ENCODE measurements around the gene TMTC1.

TMTC1 gene

GRCh38 chr12:29778531-29778930 is 5.2 kb downstream of the TMTC1 start:
- DNase-seq: no peak

DNA sequence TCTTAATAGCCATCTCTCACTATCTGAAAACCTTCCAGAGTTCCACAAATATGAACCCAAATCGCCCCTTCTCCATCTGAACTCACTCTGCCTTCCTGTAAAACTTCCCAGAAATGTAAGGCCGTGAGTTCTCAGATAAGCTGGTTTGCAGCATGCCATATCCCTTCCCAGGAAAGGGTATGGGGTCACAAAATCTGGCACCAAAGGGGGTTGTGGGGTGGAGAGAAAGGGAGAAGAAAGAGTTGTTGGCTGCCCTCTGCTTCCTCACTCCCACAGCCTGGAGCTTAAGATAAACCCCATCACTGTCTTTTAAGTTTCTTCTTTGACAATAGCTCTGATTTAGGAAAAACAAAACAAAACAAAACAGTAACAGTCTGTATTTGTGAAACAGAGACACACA is 10.7 kb downstream of the TMTC1 start:
- DNase-seq: no peak

DNA sequence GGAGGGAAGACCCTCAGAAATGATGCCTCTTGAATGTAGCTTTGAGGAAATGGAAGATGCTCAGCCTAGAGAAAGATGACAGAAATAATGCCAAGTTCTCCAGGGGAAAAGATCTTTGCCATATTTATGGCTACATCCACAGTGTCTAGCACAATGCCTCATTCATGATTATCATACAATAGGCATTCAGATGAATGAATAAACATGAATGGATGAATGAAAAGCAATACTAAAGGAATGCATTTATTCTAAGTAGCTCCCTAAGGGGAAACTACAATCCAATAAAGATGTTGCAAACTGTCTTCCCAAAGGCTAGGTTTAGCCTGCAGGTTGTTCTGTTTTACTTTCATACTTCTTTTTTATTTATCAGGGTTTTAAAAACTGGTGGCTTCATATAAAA is 12.0 kb downstream of the TMTC1 start:
- DNase-seq: no peak

GRCh38 chr12:29771165-29771564 is 12.6 kb downstream of the TMTC1 start:
- DNase-seq: no peak

- DNase-seq: no peak
Observed at GRCh38 chr12:29769162-29769858, 14.4 kb downstream of the TMTC1 start.

DNA sequence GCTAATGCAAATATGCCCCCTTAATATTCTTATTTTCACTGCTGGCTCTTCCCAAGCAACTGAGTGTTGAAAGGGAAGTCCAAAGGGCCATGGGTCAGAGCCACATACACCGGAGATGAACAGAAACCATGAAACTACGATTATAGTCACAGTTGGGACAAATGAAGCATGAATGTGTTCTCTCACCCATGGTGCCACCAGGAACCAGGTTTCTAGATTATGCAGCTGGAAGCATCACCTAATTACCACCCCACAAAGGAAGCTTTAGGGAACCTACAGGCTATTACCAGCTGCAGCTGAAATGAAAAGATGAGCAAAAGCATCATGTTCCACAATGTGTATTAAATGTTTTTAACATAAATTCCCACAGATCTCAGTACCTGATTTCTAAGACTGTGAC is 15.4 kb downstream of the TMTC1 start:
- DNase-seq: no peak

DNA sequence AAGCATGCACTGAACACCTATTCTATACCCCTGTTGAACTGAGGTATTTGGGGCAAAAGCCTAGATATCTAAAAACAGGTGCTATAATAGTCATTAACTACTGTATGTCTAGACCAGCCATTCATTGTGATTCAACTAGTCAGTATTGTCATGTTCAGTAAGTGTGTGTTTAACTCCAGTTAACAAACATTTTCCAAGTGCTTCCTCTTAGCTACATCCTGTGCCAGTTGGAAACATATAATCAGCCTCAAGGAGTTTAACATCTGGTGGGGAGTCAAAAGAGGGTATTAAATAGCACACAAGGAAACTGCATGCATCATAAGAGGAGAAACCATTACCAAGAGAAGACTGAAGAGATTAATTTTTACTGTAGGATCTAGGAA is 20.4 kb downstream of the TMTC1 start:
- DNase-seq: no peak

GRCh38 chr12:29762637-29763300 is 21.0 kb downstream of the TMTC1 start:
- DNase-seq: no peak

DNA sequence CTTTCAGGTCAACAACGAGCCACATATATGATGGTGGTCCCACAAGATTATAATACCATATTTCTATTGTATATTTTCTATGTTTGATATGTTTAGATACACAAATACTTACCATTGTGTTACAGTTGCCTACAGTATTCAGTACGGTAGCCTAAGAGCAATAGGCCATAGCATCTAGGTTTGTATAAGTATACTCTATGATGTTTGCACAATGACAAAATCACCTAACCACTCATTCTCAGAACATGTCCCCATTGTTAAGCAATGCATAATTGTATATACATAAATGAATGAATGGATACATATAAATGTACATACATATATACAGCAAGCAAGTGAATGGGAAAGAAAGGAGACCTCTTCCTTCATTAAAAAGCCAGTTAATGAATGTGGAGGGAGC is 23.8 kb downstream of the TMTC1 start:
- DNase-seq: no peak

DNA sequence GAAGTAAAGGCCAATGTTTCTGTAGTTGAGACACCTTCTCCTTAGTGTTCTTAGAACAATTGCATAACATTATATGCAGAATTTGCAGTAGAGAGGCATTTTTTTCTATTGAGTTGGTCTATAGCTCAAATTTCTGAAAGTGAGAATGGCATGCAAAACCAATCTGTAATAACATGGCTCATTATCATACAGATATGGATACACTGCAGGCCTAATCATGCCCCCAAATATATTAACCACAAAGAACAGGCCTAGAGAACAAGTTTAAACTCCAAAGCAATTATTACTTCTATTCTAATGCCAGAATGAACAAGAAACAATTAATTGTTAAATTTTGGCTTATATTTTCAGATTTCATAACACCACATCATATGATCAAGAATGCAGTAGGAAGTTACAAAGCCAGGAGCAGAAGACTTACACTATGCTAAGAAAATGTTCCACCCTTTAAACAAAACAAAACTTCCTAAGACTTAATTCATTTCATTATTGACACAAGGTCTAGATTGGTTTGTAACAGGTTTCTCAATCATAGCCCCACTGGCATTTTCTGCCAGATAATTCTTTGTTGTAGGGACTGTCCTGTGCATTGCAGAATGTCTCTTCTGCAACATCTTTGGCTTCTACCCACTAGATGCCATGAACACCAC is 26.9 kb downstream of the TMTC1 start:
- no peak for DNase-seq

- DNase-seq: no peak
Observed at GRCh38 chr12:29754235-29755189, 29.2 kb downstream of the TMTC1 start.

DNA sequence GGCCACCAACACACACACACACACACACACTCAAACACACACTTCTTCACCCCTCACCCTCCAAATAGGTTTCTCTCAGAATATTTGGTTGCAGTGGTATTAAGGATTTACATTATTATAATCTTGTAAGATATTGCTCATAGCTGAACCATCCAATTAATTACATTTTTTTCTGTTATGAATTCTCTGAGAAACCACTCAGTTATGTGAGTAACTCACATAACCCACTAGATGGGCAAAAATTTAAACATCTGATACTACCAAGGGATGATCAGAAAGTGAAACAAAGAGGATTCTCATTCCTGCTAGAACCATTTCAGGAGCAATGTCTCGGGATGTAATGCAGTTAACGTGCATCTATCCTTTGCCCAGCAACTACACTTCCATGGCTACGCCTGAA is 31.6 kb downstream of the TMTC1 start:
- DNase-seq: no peak

DNA sequence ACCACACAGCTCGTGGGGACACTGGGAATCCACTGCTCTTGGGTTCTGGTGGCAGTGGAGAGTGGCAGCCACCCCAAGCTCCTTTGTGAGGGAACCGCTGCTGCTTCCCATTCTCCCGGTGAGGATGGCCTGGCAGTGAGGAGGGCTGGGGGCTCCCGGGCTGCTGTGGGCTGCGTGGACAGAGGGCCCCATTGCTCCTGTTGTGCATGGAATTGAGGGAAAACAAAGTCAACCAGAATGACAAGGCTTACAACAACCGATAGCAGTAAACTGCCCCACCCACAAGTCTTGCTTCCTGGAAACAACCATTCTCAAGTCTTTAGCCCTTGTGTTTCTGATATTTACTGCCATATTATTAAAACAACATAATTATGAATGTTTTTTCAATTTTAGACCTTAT is 32.1 kb downstream of the TMTC1 start:
- DNase-seq: no peak

DNA sequence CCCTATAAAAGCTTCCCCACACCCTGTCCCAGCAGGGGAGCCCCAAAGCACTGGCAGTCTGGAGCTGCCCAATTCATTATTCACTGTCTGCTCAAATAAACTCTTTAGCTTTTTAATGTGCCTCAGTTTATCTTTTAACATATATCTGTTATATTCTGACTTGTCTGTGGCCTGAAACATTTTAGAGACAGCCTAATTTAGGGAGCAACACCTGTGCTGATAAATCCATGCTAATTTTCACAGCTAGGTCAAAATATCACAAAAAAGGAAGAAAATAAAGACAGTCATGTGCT is 32.9 kb downstream of the TMTC1 start:
- DNase-seq: no peak

DNA sequence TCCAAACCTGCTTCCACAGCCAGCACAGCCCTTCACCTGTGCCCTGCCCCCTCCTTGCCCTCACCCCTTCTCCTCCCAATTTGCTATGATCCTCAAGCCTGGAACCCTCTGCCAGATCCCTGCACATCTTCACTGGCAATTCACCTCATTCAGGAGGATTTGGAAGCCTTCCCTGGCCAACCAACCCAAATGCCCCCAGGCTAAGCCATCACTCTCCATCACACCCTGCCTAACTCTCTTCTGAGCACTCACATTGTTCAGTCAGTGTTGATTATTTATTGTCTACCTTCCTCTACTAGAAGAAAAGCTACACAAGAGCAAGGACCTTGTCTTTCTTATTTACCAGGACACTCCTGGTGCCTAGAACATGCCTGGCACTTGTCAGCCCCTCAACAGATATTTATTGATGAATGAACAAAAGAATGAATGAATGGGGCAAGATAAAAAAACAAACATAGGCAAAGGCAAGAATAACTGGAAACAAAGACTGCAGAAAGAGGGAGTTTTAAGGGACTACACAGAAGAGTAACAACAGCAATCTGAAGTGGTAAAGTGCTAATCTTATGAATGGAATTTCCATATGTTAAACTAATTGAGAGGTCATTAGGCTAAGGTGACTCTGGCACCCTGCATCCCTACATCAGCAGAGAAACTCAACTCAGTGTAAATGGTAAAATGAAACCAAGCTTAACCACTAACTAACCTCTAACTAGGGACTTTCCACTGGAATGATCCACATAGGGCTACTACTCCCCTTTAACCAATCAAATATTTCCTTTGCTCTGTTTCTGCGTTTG is 33.4 kb downstream of the TMTC1 start:
- no peak for DNase-seq

GRCh38 chr12:29744365-29744764 is 39.4 kb downstream of the TMTC1 start:
- DNase-seq: no peak

DNA sequence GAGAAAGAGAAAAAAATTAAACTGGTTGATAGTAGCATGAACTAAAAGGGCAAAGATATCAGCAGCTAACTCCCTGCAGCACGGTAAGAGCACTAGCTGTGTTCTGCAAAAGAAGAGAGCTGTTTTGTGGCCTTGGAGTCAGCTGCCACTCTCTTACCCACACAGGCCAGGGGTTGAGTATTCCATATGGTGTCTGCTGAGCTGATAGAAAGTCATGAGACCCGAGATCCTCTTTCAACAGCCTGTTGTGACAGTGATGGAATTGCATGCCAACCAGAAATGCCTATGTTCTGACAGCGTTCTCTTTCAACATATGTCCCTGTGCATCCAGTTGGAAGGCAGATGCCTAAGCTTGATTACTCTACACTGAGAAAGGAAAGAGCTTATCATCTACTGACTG is 39.9 kb downstream of the TMTC1 start:
- DNase-seq: no peak

DNA sequence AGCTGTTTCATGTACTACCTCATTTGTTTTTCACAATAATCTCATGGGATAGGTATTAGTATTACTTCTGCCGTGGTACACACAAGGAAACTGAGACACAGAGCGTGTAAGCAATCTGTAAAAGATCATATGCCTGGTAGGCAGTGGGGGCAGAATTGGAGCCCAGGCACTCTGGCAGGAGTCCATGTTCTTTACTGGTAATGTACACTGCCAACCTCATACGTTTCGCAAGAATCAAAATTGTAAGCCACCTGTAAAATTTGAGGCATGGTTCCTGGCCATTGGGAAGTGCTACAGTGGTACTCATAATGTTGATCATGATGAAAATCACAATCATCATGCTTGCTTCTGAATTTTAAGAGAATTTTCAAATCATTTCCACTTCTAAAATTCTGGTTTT is 40.7 kb downstream of the TMTC1 start:
- no peak for DNase-seq

- DNase-seq: no peak
Observed at GRCh38 chr12:29742646-29743045, 41.1 kb downstream of the TMTC1 start.

DNA sequence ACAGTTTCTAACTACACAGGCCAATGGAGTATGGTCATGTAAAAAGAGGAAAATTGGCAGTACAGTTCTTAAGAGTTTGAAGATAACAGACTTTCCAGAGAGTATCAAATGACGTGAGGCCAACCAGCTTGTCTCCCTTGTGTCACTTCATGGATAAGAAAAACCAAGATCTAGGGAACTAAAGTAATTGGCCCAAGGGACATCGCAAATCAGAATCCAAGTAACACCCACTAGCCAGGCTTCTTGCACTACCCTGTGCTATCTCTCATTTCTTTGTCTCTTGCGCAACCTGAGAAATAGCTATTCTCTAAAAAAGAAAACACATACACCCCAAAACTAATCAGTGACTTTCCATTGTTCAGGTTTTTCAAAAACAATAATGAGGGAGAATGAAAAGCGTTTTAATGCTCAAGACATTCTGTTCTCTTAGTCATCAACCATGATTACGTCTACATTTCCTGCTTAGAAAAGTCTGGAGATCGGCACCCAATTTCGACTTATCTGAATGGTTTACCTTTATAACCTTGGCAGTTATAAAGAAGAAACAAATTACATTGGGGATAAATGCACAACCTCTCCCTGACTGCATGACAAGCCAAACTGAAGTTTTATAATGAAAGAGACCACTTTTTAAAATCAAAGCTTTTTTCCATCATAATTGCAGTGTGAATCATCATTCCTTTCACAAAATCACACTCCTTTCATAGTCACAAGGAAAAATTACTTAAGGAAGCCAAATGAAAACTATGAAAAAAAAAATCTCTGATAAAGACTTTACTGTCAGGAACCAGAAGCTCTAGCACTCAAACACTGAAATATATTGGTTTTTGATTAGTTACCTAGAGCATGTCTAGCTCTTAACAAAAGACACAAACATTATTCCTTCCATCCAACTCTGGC is 42.1 kb downstream of the TMTC1 start:
- no peak for DNase-seq

- DNase-seq: no peak
Observed at GRCh38 chr12:29739279-29739991, 44.3 kb downstream of the TMTC1 start.

All from hematopoietic multipotent progenitor cell treated with erythropoietin and hydrocortisone succinate and interleukin-3 and kit ligand, for 8 days (in vitro differentiated cells).